Measurements from ENCODE around the gene UPK3A.
"Not testable (repeated sequence)": the region's sequence is repeated elsewhere in the genome, so short reads cannot be mapped to it uniquely, and the experiment has no call there.

The UPK3A gene

DNA sequence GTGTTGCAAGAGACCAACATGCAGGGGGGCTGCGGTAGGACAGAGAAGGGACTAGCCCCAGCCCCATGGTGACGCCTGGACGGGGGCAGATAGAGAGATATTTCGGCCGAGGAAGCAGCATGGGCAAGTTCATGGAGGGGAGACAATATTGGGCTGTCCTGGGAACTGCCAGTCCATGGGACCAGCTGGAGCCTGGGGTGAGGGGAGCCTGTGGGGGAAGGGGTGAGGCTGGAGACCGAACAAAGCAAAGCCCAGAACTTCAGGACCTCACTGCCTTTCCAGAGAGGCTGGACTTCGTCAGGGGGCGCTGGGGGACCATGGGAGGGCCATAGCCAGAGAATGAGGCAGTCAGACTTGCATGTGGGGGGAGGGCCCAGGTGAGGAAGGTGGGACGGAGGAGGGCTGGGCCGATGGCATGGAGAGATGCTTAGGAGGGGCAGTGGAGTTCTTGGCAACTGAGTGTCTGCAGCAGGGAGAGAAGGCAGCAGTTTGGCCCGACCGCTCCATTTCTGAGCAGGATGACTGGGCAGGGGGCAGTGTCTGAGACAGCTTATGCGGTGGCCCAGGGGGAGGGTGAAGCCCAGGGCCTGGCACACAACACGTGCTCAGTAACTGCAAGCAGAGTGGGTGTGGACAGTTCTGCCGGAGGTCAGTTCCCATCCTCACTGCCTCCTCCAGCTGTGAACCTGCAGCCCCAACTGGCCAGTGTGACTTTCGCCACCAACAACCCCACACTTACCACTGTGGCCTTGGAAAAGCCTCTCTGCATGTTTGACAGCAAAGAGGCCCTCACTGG is 712 bp downstream of the UPK3A start:
- DNase-seq = no peak

DNA sequence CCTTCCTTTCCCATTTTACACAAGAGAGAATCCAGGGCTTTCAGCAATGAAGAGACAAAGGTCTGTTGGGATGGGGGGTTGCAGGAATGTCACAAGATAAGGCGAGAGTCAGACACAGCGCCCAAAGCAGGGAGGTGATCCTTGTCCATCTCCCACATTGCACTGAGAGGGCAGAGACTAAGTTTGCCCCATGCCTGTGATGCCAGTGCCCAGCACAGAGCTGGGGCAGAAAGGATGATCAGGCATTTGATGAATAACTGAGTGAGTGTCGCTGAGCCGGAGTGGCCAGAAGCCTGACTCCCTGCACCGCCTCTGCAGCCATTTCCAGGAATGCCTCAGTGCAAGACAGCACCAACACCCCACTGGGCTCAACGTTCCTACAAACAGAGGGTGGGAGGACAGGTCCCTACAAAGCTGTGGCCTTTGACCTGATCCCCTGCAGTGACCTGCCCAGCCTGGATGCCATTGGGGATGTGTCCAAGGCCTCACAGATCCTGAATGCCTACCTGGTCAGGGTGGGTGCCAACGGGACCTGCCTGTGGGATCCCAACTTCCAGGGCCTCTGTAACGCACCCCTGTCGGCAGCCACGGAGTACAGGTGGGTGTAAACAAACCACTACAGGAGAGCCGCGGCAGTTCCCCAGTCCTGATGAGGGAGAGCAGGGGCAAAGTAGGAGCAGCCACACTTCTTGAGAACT is 2.3 kb downstream of the UPK3A start:
- no peak for DNase-seq

DNA sequence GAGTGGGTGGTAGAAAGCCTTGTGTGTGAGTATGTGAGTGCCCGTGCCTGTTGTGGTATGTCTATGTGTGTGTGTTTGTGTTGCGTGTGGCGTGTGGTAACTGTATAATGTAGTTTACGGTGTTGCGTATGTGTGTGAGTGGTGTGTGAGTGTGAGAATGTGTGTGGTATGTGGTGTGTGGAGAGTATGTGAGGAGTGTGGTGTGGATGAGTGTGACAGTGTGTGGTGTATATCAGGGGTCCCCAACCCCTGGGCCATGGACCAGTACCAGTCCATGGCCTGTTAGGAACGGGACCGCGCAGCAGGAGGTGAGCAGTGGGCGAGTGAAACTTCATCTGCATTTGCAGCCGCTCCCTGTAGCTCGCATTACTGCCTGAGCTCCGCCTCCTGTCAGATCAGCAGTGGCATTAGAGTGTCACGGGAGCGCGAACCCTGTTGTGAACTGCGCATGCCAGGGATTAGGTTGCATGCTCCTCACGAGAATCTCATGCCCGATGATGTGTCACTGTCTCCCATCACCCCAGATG is 5.7 kb downstream of the UPK3A start:
- peak; percentile 18 for DNase-seq

DNA sequence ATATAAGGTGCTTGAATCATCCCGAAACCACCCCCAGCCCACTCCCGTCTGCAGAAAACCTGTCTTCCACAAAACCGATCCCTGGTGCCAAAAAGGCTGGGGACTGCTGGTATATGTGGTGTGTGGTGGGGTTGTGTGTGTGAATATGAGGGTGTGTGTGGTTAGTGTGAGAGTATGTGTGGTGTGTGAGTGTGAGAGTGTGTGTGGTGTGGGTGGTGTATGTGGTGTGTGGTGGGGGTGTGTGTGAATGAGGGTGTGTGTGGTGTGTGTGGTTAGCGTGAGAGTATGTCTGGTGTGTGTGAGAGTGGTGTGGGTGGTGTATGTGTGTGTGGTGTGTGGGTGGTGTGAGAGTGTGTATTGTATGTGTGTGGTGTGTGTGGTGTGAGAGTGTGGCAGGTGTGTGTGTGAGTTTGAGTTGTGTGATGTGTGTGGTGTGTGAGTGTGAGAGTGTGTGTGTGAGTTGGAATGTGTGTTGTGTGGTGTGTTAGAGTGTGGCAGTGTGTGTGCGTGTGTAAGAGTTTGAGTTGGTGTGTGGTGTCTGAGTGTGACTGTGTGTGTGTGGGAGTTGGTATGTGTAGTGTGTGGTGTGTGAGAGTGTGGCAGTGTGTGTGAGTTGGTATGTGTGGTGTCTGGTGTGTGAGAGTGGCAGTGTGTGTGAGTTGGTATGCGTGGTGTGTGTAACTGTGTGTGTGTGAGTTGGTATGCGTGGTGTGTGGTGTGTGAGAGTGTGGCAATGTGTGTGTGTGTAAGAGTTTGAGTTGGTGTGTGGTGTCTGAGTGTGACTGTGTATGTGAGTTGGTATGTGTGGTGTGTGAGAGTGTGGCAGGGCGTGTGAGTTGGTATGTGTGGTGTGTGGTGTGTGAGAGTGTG is 6.5 kb downstream of the UPK3A start:
- DNase-seq = no peak

DNA sequence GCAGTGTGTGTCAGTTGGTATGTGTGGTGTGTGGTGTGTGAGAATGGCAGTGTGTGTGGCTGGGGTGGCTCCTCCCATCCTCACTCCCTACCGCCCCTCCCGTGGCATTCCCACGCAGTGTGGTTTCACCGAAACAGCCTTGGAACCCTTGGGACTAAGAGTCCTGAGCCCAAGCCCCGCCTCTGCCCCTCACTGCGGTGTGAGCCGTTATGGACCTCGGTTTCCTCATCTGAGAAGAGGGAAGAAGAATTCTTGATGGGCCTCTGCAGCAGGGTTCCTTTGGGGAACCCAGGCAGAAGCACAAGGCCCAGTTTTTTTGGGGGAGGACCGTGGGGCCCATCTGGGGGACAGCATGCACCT is 7.2 kb downstream of the UPK3A start:
- DNase-seq = no peak

DNA sequence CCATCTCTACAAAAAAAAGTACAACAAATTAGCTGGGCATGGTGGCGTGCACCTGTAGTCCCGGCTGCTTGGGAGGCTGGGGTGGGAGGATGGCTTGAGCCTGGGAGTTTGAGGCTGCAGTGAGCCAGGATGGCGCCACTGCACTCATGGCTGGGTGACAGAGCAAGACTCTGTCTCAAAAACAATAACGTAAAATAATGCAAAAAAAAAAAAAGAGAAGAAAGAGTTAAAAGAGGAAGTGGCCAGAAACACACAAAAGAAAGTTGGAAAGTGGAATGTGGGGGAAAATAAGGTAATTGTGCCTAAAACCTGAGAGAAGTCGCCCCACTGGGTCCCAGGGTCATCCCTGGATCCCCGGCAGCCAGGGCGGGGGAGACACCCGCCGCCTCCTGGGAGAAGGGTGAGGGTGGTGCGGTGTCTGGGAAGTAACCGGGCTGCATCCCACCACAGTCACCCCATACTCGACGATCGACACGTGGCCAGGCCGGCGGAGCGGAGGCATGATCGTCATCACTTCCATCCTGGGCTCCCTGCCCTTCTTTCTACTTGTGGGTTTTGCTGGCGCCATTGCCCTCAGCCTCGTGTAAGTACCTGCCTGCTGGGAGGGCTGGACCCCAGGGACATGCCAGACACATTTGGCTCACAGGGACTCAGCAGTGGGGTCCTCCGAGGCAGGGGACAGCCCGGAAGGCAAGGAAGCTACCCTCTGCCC is 8.1 kb downstream of the UPK3A start:
- no peak for DNase-seq

DNA sequence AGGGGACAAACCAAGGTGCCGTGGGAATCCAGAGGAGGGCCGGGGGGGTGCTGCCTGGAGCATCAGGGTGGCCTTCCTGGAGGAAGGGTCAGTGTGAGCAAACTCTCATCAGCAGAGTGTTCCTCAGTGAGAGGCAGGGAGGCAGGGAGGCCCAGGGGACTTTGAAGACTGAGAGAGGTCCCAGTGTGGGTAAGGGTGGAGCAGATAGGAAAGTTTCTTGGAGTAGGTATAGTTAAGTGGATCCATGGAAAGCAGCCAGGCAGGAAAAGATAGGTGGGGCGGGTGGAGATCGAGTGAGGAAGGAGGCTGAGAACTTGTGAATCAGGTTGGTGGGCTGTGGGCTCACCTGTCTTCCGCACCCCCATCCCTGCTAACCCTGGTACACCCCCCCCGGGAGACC is 9.3 kb downstream of the UPK3A start:
- no peak for DNase-seq

DNA sequence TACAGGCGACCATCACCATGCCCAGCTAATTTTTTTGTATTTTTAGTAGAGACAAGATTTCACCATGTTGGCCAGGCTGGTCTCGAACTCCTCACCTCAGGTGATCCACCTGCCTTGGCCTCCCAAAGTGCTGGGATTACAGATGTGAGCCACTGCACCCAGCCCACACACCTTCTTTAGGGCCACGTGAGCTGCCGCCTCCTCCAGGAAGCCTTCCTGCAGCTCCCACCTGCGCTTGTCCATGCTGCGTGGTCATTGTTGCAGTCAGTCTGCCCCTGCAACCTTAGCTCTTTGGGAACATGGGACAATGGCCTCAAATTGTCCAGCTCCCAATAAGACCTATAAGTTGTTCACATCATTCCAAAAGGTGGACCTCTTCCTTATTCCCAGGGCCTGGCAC is 10.3 kb downstream of the UPK3A start:
- not testable (repeated sequence) for DNase-seq

DNA sequence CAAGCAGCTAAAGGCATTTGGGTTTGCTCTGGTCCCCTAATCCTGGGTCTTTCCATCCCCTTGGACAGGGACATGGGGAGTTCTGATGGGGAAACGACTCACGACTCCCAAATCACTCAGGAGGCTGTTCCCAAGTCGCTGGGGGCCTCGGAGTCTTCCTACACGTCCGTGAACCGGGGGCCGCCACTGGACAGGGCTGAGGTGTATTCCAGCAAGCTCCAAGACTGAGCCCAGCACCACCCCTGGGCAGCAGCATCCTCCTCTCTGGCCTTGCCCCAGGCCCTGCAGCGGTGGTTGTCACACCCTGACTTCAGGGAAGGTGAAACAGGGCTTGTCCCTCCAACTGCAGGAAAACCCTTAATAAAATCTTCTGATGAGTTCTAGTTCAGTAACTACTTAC is 10.7 kb downstream of the UPK3A start:
- no peak for DNase-seq

DNA sequence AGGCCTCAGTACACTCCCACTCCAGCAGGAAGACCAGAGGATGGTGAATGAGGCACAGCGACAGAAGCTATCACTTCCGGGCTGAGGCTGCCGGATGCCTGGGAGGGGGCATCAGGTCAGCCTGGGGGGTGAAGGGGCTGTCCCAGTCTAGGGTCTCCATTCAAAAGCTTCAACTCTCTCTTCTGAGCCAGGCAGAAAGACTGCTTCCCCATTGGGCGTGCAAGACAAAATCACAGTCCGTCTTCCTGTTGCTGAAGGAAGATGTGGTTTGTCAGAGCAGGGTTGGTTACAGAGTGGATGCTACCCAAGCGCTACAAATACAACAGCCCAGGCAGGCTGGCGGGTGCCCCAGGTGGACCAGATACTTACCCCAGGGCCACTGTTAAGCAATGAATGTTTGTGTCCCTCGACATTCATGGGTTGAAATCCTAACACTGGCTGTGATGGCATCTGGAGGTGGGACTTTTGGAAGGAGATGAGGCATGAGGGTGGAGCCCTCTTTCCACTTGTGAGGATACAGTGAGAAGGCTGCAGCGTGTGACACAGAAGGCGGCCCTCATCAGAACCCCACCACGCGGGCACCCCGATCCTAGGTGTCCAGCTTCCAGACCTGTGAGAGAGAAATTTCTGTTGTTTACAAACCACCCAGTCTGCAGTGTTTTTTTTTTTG is 12.0 kb downstream of the UPK3A start:
- DNase-seq = no peak

DNA sequence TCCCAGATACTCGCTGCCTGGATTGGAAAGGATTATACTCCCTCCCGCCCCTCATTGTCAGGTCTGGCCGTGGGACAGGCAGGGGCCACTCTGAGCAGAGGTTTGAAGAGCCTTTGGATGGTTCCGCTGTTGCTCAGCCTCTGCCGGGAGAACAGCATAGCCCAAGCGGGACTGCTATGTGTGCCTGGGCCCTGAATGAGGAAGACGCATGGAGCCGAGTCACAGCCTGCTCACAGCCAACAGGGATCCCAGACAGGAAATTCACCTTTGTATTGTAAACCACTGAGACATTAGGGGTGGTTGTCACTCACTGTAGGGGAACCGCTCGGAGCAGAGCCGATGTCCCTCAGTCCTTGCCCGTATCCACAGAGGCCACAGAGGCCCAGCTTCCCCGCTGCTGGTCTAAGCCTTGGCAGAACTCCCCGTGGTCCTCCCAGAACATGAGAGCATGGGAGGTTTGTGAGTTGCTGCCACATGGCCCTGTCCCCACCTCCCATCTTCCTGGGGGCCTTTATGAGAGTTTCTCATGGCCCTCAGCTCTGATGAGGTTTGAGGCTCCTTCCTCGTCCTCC is 14.3 kb downstream of the UPK3A start:
- DNase-seq = no peak

DNA sequence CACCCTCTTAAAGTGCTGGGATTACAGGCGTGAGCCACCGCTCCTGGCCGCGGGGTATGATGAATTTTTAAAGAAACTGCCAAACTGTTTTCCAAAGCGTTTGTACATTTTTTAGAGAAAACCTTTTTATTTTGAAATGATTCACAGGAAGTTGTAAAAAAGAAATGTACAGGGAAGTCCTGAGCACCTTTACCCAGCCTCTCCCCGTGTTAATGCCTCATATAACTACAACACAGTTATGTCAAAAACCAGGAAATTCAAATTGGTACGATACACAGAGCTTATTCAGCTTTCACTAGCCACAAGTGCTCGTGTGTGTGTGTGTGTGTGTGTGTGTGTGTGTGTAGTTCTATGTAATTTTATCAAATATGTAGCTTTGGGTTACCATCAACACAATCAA is 18.0 kb downstream of the UPK3A start:
- DNase-seq = no peak

DNA sequence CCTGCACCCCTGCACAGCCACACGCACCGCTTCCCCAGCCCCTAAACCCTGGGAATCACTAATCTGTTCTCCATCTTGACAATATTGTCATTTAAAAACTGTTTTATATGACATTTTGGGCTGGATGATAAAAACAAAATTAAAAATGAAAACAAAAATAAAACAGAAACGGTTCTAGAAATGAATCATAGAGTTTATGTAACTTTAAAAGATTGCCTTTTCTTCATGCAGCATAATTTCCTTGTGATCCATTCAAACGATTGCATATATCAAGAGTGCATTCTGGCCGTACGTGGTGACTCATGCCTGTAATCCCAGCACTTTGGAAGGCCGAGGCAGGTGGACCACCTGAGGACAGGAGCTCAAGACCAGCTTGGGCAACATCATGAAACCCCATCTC is 18.4 kb downstream of the UPK3A start:
- no peak for DNase-seq

DNA sequence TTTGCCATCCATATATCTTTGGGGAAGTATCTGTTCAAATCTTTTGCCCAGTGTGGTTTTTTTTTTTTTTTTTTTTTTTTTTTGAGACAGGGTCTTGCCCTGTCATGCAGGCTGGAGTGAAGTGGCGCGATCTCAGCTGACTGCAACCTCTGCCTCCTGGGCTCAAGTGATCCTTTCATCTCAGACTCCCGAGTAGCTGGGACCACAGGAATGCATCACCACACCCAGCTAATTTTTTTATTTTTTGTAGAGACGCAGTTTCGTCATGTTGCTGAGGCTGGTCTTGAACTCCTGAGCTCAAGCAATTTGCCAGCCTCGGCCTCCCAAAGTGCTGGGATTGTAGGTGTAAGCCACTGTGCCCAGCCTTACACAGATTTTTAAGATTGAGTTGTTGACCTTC is 20.2 kb downstream of the UPK3A start:
- no peak for DNase-seq

DNA sequence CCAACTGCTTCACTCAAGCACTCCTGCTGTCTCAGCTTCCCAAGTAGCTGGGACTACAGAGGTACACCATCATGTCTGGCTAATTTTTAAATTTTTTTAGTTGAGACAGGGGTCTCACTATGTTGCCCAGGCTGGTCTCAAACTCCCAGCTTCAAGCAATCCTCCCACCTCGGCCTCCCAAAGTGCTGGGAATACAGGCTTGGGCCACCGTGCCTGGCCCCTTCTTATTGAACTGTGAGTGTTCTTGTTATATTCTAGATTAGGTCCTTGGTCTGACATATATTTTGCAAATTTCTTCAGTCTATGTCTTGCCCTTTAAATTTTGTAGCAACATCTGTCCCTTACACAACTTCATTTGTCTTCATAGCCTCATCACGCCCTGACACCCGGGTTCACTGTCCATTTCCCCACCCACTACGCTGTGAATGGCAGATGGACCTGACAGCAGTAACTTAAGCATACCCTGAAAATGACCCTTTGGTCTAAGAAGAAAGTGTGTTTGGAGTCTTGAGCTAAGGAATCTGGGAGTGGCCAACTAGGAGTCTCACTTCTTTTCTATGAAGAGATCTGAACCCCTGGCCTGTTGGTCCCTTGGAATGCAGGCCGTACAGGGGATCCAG is 20.8 kb downstream of the UPK3A start:
- DNase-seq = no peak

DNA sequence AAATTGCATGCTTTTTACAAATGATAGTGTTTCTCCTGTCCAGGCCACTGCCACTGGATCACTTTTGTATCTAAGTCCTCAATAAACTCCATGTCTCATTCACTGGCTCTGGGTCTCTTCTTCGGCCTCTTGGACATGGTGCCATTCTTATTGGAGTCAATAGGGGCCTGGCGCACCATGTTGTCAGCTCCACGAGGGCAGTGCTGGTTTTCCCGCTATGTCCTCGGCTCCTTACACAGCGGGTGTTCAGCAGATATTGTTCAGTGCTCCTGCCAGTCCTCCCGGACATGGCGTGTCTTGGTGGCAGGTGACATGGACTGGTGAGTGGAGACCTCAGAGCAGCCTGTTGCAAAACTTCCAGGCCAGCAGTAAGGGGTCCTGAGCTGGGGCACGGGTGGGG is 21.4 kb downstream of the UPK3A start:
- DNase-seq = no peak

DNA sequence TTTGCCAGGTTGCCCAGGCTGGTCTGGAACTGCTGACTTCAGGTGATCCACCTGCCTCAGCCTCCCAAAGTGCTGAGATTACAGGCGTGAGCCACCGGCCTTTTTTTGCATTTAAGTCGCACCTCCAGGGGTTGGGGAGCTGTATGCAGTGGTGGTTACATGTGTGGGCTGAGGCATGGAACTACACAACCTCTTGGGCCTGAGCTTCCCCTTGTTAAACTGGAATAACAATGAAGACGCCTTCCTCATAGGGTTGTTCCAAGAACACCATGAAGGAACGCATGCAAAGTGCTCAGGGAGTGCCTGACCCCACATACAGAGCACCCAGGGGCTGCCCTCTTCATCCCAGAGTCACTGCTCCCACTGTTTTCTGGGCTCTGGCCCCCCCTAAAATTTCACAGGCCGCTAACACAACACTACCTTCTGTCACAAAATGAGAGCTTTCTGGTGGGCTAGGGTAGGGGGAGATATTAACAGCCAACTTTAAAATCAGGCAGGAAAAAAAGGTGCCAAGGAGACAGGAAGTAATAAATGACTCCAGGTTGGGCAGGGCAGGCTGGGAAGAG is 23.7 kb downstream of the UPK3A start:
- DNase-seq = no peak

DNA sequence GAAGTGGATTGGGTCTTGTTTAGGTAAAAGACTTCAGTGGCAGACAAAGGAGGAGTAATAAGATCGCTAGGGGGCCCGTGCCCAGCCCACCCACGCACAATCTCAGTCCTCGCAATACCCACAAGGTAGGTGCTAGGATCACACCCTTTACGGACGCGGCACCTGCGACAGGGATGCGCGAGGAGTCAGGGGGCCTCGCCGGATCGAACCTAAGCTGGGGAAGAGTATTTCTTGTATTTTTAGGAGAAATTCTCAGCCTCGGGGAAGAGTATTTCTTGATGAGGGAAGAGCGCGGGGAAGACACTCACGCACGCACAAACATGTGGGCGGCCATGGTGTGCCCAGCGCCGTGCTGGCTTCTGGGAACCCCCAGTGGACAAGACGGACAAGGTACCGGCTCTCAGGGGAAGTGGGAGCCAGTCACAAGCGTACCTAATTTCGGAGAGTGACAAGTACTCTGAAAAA is 24.2 kb downstream of the UPK3A start:
- no peak for DNase-seq

DNA sequence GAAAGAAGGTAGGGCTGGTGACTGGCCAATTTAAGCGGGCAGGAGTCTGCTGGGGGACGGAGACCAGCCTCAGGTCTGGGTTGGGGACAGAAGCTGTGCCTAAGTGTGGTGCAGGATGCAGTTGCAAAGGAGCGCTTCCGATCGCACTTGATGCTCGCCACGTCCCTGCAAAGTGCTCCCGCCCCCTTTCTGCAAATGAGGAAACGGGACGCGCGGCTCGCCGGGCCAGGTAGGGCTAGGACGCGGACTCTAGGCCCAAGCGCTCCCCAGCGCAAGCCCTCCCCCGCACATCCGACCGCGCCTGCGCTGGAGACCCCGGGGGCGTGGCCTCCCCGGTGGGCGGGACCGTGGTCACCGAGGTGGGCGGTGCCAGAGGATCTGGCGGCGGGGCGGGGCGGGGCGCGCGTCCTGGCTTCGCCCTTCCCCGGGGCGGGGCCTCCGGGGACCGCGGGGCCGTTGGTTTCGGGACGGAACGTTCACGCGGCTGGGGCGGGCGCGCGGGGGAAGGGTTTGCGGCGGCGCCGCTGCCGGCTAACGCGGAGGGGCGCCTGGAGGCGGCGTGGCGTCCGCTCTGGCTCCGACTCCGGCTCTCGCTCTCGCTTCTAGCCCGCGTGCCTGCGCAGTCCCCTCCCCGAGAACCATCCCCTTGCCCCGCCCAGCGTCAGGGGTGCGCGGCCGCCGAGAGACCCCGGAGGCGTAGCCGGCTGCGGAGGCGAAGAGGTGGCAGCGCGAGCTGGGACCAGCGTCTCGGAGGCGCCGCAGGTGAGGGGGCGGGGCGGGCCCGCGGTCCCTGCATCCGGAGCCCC is 24.9 kb downstream of the UPK3A start, which contains the start of gene FAM118A:
Gene FAM118A, plus strand, starts transcription at position 513 of the 806 bp plus-strand sequence. CDS start 12,446 bp downstream, outside the sequence.
- peak; percentile 67 for DNase-seq
